A549 (cell line): ENCODE results near the gene POLR2E. TPM values are rescaled to one million over a fixed set of nuclear protein-coding genes. Genes with fewer than 3 reads are reported as not detected.

Experiments used
- ATAC-seq, 2 experiments: fragments of 200-7000 bp in 1 of 2; fragments of >200 bp in 1 of 2; cut with Nextera tagmentation in 1 of 2; cut with Tn5 transposase in 1 of 2; 3 replicates each; pipeline versions ENCODE4 v1.8.0 to v1.9.1; 2018 to 2020; ENCODE audit warnings: mild to moderate bottlenecking in 1 of 2, moderate library complexity in 1 of 2
- CTCF ChIA-PET: fragments of 300-600 bp; sonication (Branson Sonifier 250); formaldehyde crosslinking; extraction: SDS; loops from one replicate; lab custom pipeline; 2021; ENCODE audit warnings: antibody characterized with exemption, inconsistent platforms; lab: Yijun Ruan, JAX
- POLR2A ChIA-PET: fragments of 350-600 bp; formaldehyde crosslinking; extraction: SDS; loops from one replicate; lab custom pipeline; 2021; ENCODE audit warnings: antibody characterized with exemption, inconsistent platforms; lab: Yijun Ruan, JAX
- DNase-seq, 2 experiments: peaks; one replicate each; pipeline versions ENCODE4 v3.0.0 to v3.0.0-alpha.2; 2011 to 2016; ENCODE audit warnings: low read depth in 1 of 2, low spot score in 1 of 2
- FAIRE-seq: peaks from 2 replicates; lab custom pipeline; 2011; peaks lifted over from hg19 to GRCh38; lab: Jason Lieb, UNC
- H3K27ac ChIP-seq, 2 experiments: fragments of >200 bp; sonication (Bioruptor Twin); formaldehyde crosslinking; 3 replicates each; pipeline ENCODE4 v1.5.1; 2016 to 2017
- H3K4me1 ChIP-seq: fragments of >200 bp; sonication (Bioruptor Twin); formaldehyde crosslinking; 3 replicates; pipeline ENCODE4 v1.6.1; 2016
- H3K4me2 ChIP-seq: fragments of >200 bp; sonication (Bioruptor Twin); formaldehyde crosslinking; 3 replicates; pipeline ENCODE4 v1.6.1; 2016
- H3K4me3 ChIP-seq: fragments of >200 bp; sonication (Bioruptor Twin); formaldehyde crosslinking; 3 replicates; pipeline ENCODE4 v1.5.1; 2016
- H3K9me3 ChIP-seq: fragments of >200 bp; sonication (Bioruptor Twin); formaldehyde crosslinking; 3 replicates; pipeline ENCODE4 v1.6.1; 2016
- CEBPB ChIP-seq, 2 experiments: fragments of >200 bp in 1 of 2; sonication (Bioruptor Twin) in 1 of 2; formaldehyde crosslinking in 1 of 2; IDR thresholded peaks; 2 replicates each; pipeline ENCODE4 v1.6.1; 2012 to 2016
- ELK1 ChIP-seq: fragments of 150-350 bp; IDR thresholded peaks from 2 replicates; pipeline ENCODE4 v1.6.1; 2014; ENCODE audit warnings: low read depth, mild to moderate bottlenecking, low read length
- EP300 ChIP-seq, 2 experiments: fragments of >200 bp; sonication (Bioruptor Twin); formaldehyde crosslinking; IDR thresholded peaks; 2 replicates in 1 of 2; 3 replicates in 1 of 2; pipeline ENCODE4 v1.6.1; 2016 to 2017
- FOSB ChIP-seq: fragments of 250-450 bp; sonication (Bioruptor Pico); IDR thresholded peaks from 2 replicates; pipeline ENCODE4 v1.5.0; 2020; ENCODE audit warnings: mild to moderate bottlenecking, moderate library complexity
- HOXA7 ChIP-seq: fragments of 250-450 bp; sonication (Bioruptor Pico); IDR thresholded peaks from 2 replicates; pipeline ENCODE4 v1.5.0; 2020; ENCODE audit warnings: mild to moderate bottlenecking, moderate library complexity
- JUN ChIP-seq, 2 experiments: fragments of >200 bp; sonication (Bioruptor Twin); formaldehyde crosslinking; IDR thresholded peaks; 2 replicates in 1 of 2; 3 replicates in 1 of 2; pipeline ENCODE4 v1.6.1; 2016 to 2017
- JUNB ChIP-seq: fragments of >200 bp; sonication (Bioruptor Twin); formaldehyde crosslinking; IDR thresholded peaks from 2 replicates; pipeline ENCODE4 v1.6.1; 2016
- KDM1A ChIP-seq: fragments of 200-600 bp; sonication (generic); IDR thresholded peaks from 2 replicates; pipeline ENCODE4 v1.6.1; 2016; ENCODE audit warnings: low read depth, mild to moderate bottlenecking
- MAX ChIP-seq: IDR thresholded peaks from 2 replicates; pipeline ENCODE4 v1.6.1; 2012
- NR3C1 ChIP-seq: fragments of >200 bp; sonication (Bioruptor Twin); formaldehyde crosslinking; IDR thresholded peaks from 3 replicates; pipeline ENCODE4 v1.6.1; 2017
- REST ChIP-seq: fragments of 200-600 bp; sonication (generic); IDR thresholded peaks from 2 replicates; pipeline ENCODE4 v1.6.1; 2016; ENCODE audit warnings: antibody characterized with exemption, mild to moderate bottlenecking, moderate library complexity
- ZFP36 ChIP-seq: fragments of 450-650 bp; IDR thresholded peaks from 2 replicates; pipeline ENCODE4 v1.6.1; 2014; ENCODE audit warnings: borderline replicate concordance; ENCODE audit not compliant: partially characterized antibody
- ZNF302 ChIP-seq: fragments of 250-450 bp; sonication (Bioruptor Pico); IDR thresholded peaks from 2 replicates; pipeline ENCODE4 v1.9.0; 2021; ENCODE audit warnings: inconsistent platforms, mild to moderate bottlenecking, moderate library complexity
- WGBS: methylation state at CpG from one replicate; pipeline ENCODE4 v1.1.6; 2017; ENCODE audit errors: missing lambda C conversion rate; 5-methylcytosine and 5-hydroxymethylcytosine counted together
- polyA plus RNA-seq, 4 experiments: library from polyadenylated mRNA; depleted of rRNA in 3 of 4; stranded (reverse); fragments of >200 nt; fragmentation: RNase III in 1 of 4; extraction: RNeasy Plus Mini Kit Qiagen cat#74134 plus additional on column Dnase treatment in 1 of 4; gene quantifications; 2 replicates in 3 of 4; 3 replicates in 1 of 4; pipeline ENCODE4 v1.2.3, GENCODE V29; 2011 to 2017
- TF ChIP-seq, protein P1 (sequence below): fragments of 450-650 bp; IDR thresholded peaks from 2 replicates; pipeline ENCODE4 v1.6.1; 2014; ENCODE audit warnings: antibody characterized with exemption

POLR2E gene
- polyA plus RNA-seq, 2 of the 4 experiments (the other 2 are of a cell fraction): 99.6 to 172 TPM

DNA sequence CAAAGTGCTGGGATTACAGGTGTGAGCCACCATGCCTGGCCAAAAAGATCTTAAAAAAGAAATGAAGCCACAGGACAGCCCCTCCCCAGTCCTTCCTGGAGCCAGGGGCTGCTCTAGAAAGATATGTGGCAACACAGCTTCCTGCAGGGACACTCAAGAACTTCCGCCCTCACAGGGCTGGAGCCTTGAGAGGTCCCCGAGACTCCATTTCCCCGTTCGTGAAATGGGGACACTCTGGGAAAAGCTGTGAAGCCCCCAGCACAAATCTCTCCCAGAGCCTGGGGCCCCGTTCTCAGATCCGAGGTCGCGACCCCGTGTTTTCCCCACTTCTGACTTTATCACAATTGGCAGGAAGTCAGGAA, 6.1 kb upstream of the POLR2E start:
- Histone ChIP-seq H3K4me2 (peak overlapping the region; percentile 78), H3K4me3 (no peak overlapping the region), H3K9me3 (peaks cover 13% of the 10 kb centered on the region), H3K4me1 (peaks cover 57% of the 10 kb centered on the region), H3K27ac (peak overlapping the region; percentile 90 to 92)
- ATAC-seq (no peak), DNase-seq (no peak), FAIRE-seq (no peak)
- 45% methylated on average over 9 of the region's 9 CpGs for WGBS
- POLR2A ChIA-PET: no interaction called here
- CTCF ChIA-PET: interaction anchor here (0.9 to 3.3 kb wide), 2 partner anchors 12 kb away, joined by 3 to 14 read pairs; no protein-coding TSS in a partner anchor
- TF ChIP-seq JUN (IDR thresholded peaks at IDR 0.05): 0 out of 5 replicates have a peak, but pooled peaks of 1 of the 2 experiments have one; percentile 2
- no peak for TF ChIP-seq REST

GRCh38 chr19:1098177-1099051, 3.2 kb upstream of the POLR2E start:
- CTCF ChIA-PET: interaction anchor here (0.5 to 1.9 kb wide), 6 partner anchors 14 to 142 kb away, joined by 3 to 6 read pairs (median 4); no protein-coding TSS in a partner anchor
- H3K4me2 ChIP-seq: peak overlapping the region; percentile 64
- H3K4me1 ChIP-seq: peaks cover 53% of the 10 kb centered on the region
- TF ChIP-seq KDM1A (peak; percentile 78), FOSB (CRISPR knock-in tag) (0 out of 2 replicates have a peak, but pooled peaks have one; percentile 44), JUNB (no peak), ZNF302 (CRISPR knock-in tag) (no peak), MAX (peak; percentile 48), HOXA7 (CRISPR knock-in tag) (no peak), ZFP36 (peak; percentile 89), ELK1 (no peak)
- TF ChIP-seq, protein P1, sequence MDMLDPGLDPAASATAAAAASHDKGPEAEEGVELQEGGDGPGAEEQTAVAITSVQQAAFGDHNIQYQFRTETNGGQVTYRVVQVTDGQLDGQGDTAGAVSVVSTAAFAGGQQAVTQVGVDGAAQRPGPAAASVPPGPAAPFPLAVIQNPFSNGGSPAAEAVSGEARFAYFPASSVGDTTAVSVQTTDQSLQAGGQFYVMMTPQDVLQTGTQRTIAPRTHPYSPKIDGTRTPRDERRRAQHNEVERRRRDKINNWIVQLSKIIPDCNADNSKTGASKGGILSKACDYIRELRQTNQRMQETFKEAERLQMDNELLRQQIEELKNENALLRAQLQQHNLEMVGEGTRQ: peak; percentile 49
- FAIRE-seq: no peak
- no peak overlapping the region for H3K4me3 ChIP-seq
- H3K27ac ChIP-seq: peak overlapping the region; percentile 86 to 90
- peak in 1 of 2 experiments; percentile 82 for DNase-seq
- WGBS: 9% methylated on average over 12 of the region's 15 CpGs
- POLR2A ChIA-PET: no interaction called here
- H3K9me3 ChIP-seq: peaks cover 13% of the 10 kb centered on the region
- peak; percentile 16 to 23; a peak in 5 of 6 replicates for ATAC-seq

GRCh38 chr19:1097810-1098176, 2.6 kb upstream of the POLR2E start:
- ChIA-PET CTCF (interaction anchor here (0.9 to 1.9 kb wide), 5 partner anchors 14 to 143 kb away, joined by 3 to 6 read pairs (median 4); no protein-coding TSS in a partner anchor), POLR2A (no interaction called here)
- ATAC-seq: peak; percentile 11 to 23; a peak in 5 of 6 replicates
- no peak overlapping the region for H3K4me3 ChIP-seq
- peaks cover 13% of the 10 kb centered on the region for H3K9me3 ChIP-seq
- FAIRE-seq: no peak
- TF ChIP-seq NR3C1 (no peak), CEBPB (IDR thresholded peaks at IDR 0.05) (peak; percentile 28 to 90; a peak in 3 of 4 replicates), EP300 (IDR thresholded peaks at IDR 0.05) (no peak)
- TF ChIP-seq, all 56 proteins: peak for 1
- Histone ChIP-seq H3K4me2 (peak overlapping the region; percentile 64), H3K4me1 (peaks cover 49% of the 10 kb centered on the region), H3K27ac (peak overlapping the region; percentile 86 to 90)
- WGBS: 40% methylated on average over 7 of the region's 7 CpGs
- DNase-seq: peak in 1 of 2 experiments; percentile 68
